ENCODE measurements around the gene NXPE3. TPM values are rescaled to one million over a fixed set of nuclear protein-coding genes. Genes with fewer than 3 reads are reported as not detected.

The NXPE3 gene
- total and polyA plus RNA-seq, 7 donors: 0.92 to 15.8 (median 11.5) TPM

DNA sequence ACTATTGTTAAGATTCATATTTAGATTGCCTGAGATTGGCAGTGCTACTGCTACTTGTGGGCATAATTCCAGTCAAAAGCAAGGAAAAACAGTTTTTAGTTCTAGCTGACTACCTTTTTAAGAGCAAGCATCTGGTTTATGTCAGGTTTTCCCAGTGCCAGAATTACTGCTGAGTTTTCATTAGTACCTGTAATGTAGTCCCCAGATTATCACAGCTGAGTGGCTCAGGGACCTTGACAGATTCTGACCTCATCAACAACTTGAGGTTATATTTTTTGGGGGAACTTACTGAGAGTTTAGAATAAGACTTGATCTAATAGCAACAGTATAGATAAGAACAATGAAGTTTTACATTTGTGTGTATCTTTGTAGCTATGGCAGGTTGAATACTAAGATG is 31.0 kb downstream of the NXPE3 start:
- peak overlapping the region; percentile 7 to 52 (median 36) for H3K27ac ChIP-seq
- intact Hi-C loops (cut with DNase I): no loop called here
- H3K4me1 ChIP-seq: peaks cover 0 to 43% (median 16%) of the 10 kb centered on the region in 4 donors
- DNase-seq: no peak
- peak in 3 of 4 donors; percentile 31 to 70 (median 59) for TF ChIP-seq POLR2AphosphoS5 (IDR thresholded peaks at IDR 0.05)
- TF ChIP-seq CTCF (IDR thresholded peaks at IDR 0.05): no peak
- H3K36me3 ChIP-seq: no peaks in the 10 kb centered on the region
- H3K27me3 ChIP-seq: no peaks in the 10 kb centered on the region
- H3K4me3 ChIP-seq: no peak overlapping the region
- no peaks in the 10 kb centered on the region for H3K9me3 ChIP-seq

- Histone ChIP-seq H3K4me3 (no peak overlapping the region), H3K36me3 (peaks cover 0 to 2% (median 0%) of the 10 kb centered on the region in 4 donors), H3K4me1 (peaks cover 0 to 44% (median 16%) of the 10 kb centered on the region in 4 donors), H3K27me3 (no peaks in the 10 kb centered on the region), H3K27ac (no peak overlapping the region), H3K9me3 (no peaks in the 10 kb centered on the region)
- no peak for DNase-seq
- intact Hi-C loops (cut with DNase I): loop anchor here (2.0 kb wide), 1 partner anchor 413 kb away; no protein-coding TSS in a partner anchor
- TF ChIP-seq POLR2A (IDR thresholded peaks at IDR 0.05): no peak
- TF ChIP-seq EP300 (IDR thresholded peaks at IDR 0.05): no peak
- no peak for TF ChIP-seq POLR2AphosphoS5 (IDR thresholded peaks at IDR 0.05)
- TF ChIP-seq CTCF (IDR thresholded peaks at IDR 0.05): no peak
- 87% methylated on average over 2 of the region's 2 CpGs for WGBS, 2 donors
Measured at GRCh38 chr3:101811875-101812274, 32.9 kb downstream of the NXPE3 start.

GRCh38 chr3:101812895-101813294 is 33.9 kb downstream of the NXPE3 start:
- Histone ChIP-seq H3K4me3 (no peak overlapping the region), H3K27me3 (no peaks in the 10 kb centered on the region), H3K36me3 (peaks cover 0 to 12% (median 2%) of the 10 kb centered on the region in 4 donors), H3K9me3 (no peaks in the 10 kb centered on the region), H3K27ac (no peak overlapping the region), H3K4me1 (peaks cover 0 to 44% (median 16%) of the 10 kb centered on the region in 4 donors)
- intact Hi-C loops (cut with DNase I): loop anchor here (2.0 kb wide), 1 partner anchor 412 kb away; no protein-coding TSS in a partner anchor
- no peak for TF ChIP-seq EP300 (IDR thresholded peaks at IDR 0.05)
- TF ChIP-seq POLR2AphosphoS5 (IDR thresholded peaks at IDR 0.05): no peak
- no peak for TF ChIP-seq CTCF (IDR thresholded peaks at IDR 0.05)
- TF ChIP-seq POLR2A (IDR thresholded peaks at IDR 0.05): no peak
- no peak for DNase-seq

GRCh38 chr3:101813817-101814440 is 34.9 kb downstream of the NXPE3 start:
- DNase-seq: no peak
- intact Hi-C loops (cut with DNase I): loop anchor here (2.0 kb wide), 1 partner anchor 411 kb away; no protein-coding TSS in a partner anchor
- no peaks in the 10 kb centered on the region for H3K27me3 ChIP-seq
- H3K36me3 ChIP-seq: peaks cover 0 to 13% (median 2%) of the 10 kb centered on the region in 4 donors
- peak overlapping the region in 1 of 4 donors; percentile 35 for H3K27ac ChIP-seq
- WGBS, 2 donors: 34 to 70% methylated on average over 7 of the region's 7 CpGs
- TF ChIP-seq POLR2A (IDR thresholded peaks at IDR 0.05) (no peak), CTCF (IDR thresholded peaks at IDR 0.05) (peak; percentile 27 to 56 (median 51))
- no peak overlapping the region for H3K4me3 ChIP-seq
- H3K4me1 ChIP-seq: peaks cover 0 to 42% (median 14%) of the 10 kb centered on the region in 4 donors
- H3K9me3 ChIP-seq: no peaks in the 10 kb centered on the region

DNA sequence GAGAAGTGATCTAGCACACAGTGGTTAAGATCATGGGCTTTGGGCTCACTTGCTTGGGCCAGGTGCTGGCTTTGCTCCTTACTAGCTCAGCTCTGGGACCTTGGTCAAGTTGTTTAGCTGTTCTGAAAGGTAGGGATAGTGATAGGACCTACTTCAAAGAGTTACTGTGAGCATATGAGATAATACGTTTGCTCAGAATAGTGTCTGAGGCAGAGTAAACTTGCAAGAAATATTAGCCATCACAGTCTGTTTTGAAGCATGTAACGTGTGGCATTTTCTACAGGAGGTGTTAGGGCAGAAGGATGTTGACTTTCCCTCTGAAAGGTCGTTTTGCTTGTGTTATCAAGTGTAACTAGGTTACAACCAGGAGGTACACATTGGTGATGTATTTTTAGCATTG is 35.8 kb downstream of the NXPE3 start:
- Histone ChIP-seq H3K36me3 (peaks cover 0 to 13% (median 2%) of the 10 kb centered on the region in 4 donors), H3K9me3 (no peaks in the 10 kb centered on the region), H3K4me3 (no peak overlapping the region), H3K27ac (peak overlapping the region in 3 of 4 donors; percentile 13 to 52 (median 35)), H3K4me1 (peaks cover 0 to 33% (median 5%) of the 10 kb centered on the region in 4 donors), H3K27me3 (no peaks in the 10 kb centered on the region)
- intact Hi-C loops (cut with DNase I): no loop called here
- no peak for DNase-seq
- WGBS, 2 donors: 21 to 46% methylated on average over 3 of the region's 3 CpGs
- TF ChIP-seq EP300 (IDR thresholded peaks at IDR 0.05): no peak
- TF ChIP-seq POLR2AphosphoS5 (IDR thresholded peaks at IDR 0.05): no peak
- no peak for TF ChIP-seq CTCF (IDR thresholded peaks at IDR 0.05)

All from sigmoid colon (tissue), 7 donors.